LNCAP (cell line): ENCODE results near the gene SOX30.

Source experiments
- TF ChIP-seq, protein P1 (sequence below): fragments of 450-650 bp; IDR thresholded peaks from 2 replicates; pipeline ENCODE4 v1.5.1; 2017; ENCODE audit warnings: mild to moderate bottlenecking

SOX30 gene

GRCh38 chr5:157679801-157680200 is 27.6 kb upstream of the SOX30 start:
- TF ChIP-seq, protein P1, sequence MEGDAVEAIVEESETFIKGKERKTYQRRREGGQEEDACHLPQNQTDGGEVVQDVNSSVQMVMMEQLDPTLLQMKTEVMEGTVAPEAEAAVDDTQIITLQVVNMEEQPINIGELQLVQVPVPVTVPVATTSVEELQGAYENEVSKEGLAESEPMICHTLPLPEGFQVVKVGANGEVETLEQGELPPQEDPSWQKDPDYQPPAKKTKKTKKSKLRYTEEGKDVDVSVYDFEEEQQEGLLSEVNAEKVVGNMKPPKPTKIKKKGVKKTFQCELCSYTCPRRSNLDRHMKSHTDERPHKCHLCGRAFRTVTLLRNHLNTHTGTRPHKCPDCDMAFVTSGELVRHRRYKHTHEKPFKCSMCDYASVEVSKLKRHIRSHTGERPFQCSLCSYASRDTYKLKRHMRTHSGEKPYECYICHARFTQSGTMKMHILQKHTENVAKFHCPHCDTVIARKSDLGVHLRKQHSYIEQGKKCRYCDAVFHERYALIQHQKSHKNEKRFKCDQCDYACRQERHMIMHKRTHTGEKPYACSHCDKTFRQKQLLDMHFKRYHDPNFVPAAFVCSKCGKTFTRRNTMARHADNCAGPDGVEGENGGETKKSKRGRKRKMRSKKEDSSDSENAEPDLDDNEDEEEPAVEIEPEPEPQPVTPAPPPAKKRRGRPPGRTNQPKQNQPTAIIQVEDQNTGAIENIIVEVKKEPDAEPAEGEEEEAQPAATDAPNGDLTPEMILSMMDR: no peak

GRCh38 chr5:157677931-157678330 is 25.7 kb upstream of the SOX30 start:
- TF ChIP-seq, protein P1: no peak

GRCh38 chr5:157672976-157673375 is 20.7 kb upstream of the SOX30 start:
- TF ChIP-seq, protein P1: no peak

GRCh38 chr5:157671592-157672330 is 19.5 kb upstream of the SOX30 start:
- TF ChIP-seq, protein P1: no peak

GRCh38 chr5:157670662-157671591 is 18.7 kb upstream of the SOX30 start, which contains the start of gene C5orf52:
C5orf52 (plus strand) TSS chr5:157671533; CDS start chr5:157671615, 82 bp downstream.
- TF ChIP-seq, protein P1: no peak

DNA sequence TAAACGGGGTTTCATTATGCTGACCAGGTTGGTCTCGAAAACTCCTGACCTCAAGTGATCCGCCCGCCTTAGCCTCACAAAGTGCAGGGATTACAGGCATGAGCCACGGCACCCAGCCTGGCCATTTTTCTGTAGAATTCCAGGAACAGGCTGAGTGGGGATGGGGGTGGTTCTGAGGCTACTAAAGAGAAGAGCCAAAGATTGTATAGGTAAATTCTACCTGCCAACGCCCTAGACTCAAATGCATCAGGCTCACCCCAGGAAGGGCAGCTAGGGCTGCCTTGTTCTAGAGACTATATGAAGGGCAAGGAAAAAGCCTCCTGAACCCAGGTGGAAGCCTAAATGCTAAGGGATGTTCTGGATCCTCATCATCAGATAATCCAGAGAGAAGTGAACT is 17.5 kb upstream of the SOX30 start:
- TF ChIP-seq, protein P1: no peak

DNA sequence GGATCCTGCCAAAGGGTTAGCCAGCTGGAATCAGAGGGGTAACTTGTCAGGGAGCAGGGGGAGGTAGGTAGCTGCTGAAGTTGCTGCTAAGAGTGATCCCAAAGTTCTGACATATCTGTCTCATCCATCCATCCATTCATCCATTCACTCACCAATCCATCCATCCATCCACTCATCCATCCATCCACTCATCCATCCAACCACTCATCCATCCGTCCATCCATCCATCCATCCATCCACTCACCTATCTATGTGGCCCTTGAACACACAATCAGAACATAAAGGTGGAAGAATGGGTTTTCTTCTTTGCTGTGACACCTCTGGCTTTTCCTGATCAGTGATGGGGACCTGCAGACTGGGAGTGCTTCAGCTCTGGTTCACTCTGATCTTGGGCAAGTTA is 16.1 kb upstream of the SOX30 start:
- TF ChIP-seq, protein P1: no peak
